Psoas muscle (tissue), 8 donors: ENCODE measurements around the gene ANKDD1A. TPM values are rescaled to one million over a fixed set of nuclear protein-coding genes. Genes with fewer than 3 reads are reported as not detected.

Source experiments
- ATAC-seq, 4 donors: fragments of 200-7000 bp; cut with Tn5 transposase; one replicate each; pipeline ENCODE4 v1.9.1; 2020; ENCODE audit warnings: moderate library complexity in 3 of 4, mild to moderate bottlenecking in 2 of 4
- DNase-seq, 2 donors: peaks; one replicate each; pipeline ENCODE4 v3.0.0-alpha.2; 2020
- H3K27ac ChIP-seq: fragments of 200-600 bp; one replicate; pipeline ENCODE4 v1.8.0; 2022
- H3K27me3 ChIP-seq, 3 donors: fragments of 200-600 bp in 1 of 3; one replicate each; pipeline versions ENCODE4 v1.6.1 to v1.8.0; 2013 to 2022; ENCODE audit warnings: low read length in 2 of 3, mild to moderate bottlenecking in 2 of 3, moderate library complexity in 1 of 3; ENCODE audit not compliant: insufficient read depth in 3 of 3
- H3K36me3 ChIP-seq, 2 donors: fragments of 200-600 bp in 1 of 2; one replicate each; pipeline versions ENCODE4 v1.6.1 to v1.8.0; 2013 to 2022; ENCODE audit warnings: low read depth in 1 of 2, mild to moderate bottlenecking in 1 of 2, moderate library complexity in 1 of 2; ENCODE audit not compliant: insufficient read depth in 1 of 2
- H3K4me1 ChIP-seq: fragments of 200-600 bp; one replicate; pipeline ENCODE4 v1.8.0; 2022
- H3K4me3 ChIP-seq: fragments of 200-600 bp; one replicate; pipeline ENCODE4 v1.8.0; 2022; ENCODE audit warnings: mild to moderate bottlenecking
- H3K9me3 ChIP-seq: fragments of 200-600 bp; one replicate; pipeline ENCODE4 v1.8.0; 2022
- WGBS, 3 donors: extraction: QIAGEN DNeasy Blood & Tissue Kit; methylation state at CpG; one replicate each; pipeline versions ENCODE4 v1.1.6 to v1.1.7; 2013; 5-methylcytosine and 5-hydroxymethylcytosine counted together
- intact Hi-C, 2 donors: fragments of 100-400 bp; cut with DNase I; formaldehyde crosslinking; loops; one replicate each; pipeline versions ENCODE4 v1.11.0 to v1.14.2; 2022
- polyA plus RNA-seq, 3 donors: library from polyadenylated mRNA; stranded (reverse); fragments of 200-250 nt; gene quantifications; one replicate each; pipeline ENCODE4 v1.2.3, GENCODE V29; 2013
- total RNA-seq, 4 donors: library from RNA; stranded (reverse); fragmentation: NEBNext Ultra II Directional in 2 of 4; extraction: Animal tissue kit (Norgen Biotek cat#: 25700) in 2 of 4; gene quantifications; one replicate each; pipeline versions ENCODE4 v1.2.1 to v1.2.4, GENCODE V29; 2021 to 2023
- TF ChIP-seq, protein P1 (sequence below): fragments of 200-600 bp; IDR thresholded peaks from one replicate; pipeline ENCODE4 v1.8.0; 2022; ENCODE audit warnings: antibody characterized with exemption
- donor health status: healthy with polysubstance abuse.
- donor health status: DM: no; HTN: no; CAD: no; lungs with moderate emphysema.
- donor health status: Bipolar disorder and iron deficiency.
- donor health status: healthy.
- donor health status: DM: yes; HTN: yes; CAD: no.
- donor health status: DM: no; HTN: no; CAD: no.
- donor health status: DM: no; HTN: no; CAD: no.
- donor health status: DM: yes; HTN: yes; CAD: no.

ANKDD1A gene
- total and polyA plus RNA-seq, 7 donors, result 0.18 to 1.2 (median 0.46) TPM

DNA sequence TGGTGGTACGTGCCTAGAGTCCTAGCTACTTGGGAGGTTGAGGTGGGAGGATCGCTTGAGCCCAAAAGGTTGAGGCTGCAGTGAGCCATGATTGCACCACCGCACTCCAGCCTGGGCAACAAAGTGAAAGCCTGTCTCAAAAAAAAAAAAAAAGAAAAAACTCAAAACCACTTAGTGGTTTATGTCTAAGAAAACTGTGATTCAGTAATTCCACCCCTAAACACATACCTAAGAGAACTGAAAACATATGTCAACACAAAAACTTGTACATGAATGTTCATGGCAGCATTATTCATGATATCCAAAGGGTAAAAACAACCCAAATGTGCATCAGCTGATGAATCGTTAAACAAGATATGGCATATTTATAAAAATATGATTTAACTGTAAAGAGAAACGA, 63.7 kb downstream of the ANKDD1A start:
- ATAC-seq, result no peak
- Histone ChIP-seq H3K4me1 (no peaks in the 10 kb centered on the region), H3K9me3 (no peaks in the 10 kb centered on the region), H3K27me3 (no peaks in the 10 kb centered on the region), H3K4me3 (no peak overlapping the region), H3K36me3 (peaks cover 10 to 98% of the 10 kb centered on the region in 2 donors), H3K27ac (no peak overlapping the region)
- TF ChIP-seq, protein P1, sequence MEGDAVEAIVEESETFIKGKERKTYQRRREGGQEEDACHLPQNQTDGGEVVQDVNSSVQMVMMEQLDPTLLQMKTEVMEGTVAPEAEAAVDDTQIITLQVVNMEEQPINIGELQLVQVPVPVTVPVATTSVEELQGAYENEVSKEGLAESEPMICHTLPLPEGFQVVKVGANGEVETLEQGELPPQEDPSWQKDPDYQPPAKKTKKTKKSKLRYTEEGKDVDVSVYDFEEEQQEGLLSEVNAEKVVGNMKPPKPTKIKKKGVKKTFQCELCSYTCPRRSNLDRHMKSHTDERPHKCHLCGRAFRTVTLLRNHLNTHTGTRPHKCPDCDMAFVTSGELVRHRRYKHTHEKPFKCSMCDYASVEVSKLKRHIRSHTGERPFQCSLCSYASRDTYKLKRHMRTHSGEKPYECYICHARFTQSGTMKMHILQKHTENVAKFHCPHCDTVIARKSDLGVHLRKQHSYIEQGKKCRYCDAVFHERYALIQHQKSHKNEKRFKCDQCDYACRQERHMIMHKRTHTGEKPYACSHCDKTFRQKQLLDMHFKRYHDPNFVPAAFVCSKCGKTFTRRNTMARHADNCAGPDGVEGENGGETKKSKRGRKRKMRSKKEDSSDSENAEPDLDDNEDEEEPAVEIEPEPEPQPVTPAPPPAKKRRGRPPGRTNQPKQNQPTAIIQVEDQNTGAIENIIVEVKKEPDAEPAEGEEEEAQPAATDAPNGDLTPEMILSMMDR, result no peak
- no peak for DNase-seq
- 84 to 97% (median 84%) methylated on average over 5 of the region's 5 CpGs for WGBS, 3 donors
- intact Hi-C loops, result no loop called here

DNA sequence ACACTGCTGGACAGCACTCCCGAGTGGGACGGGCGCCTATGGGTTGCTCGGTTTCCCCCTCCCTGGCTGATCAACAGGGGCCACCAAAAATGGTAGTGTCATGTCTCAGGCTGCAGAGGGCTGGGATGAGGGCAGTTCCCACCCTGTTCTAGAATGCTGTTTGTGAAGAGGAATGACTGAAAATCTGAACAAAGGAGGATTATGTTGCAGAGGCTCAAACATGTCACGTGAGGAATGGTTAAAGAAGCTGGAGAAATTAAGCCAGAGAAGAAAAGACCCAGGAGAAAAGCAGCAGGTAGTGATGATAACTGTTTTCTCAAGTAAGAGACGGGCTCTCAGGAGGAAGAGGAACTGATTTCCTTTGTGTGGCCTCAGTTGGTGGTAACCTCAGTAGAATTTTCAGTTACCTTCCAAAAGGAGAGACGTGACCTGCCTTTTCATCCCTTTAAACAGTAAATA, 67.6 kb downstream of the ANKDD1A start:
- H3K4me3 ChIP-seq, result no peak overlapping the region
- peaks cover 3 to 86% of the 10 kb centered on the region in 2 donors for H3K36me3 ChIP-seq
- H3K9me3 ChIP-seq, result no peaks in the 10 kb centered on the region
- no peak for ATAC-seq
- H3K27me3 ChIP-seq, result no peaks in the 10 kb centered on the region
- DNase-seq, result no peak
- H3K4me1 ChIP-seq, result no peaks in the 10 kb centered on the region
- WGBS, 3 donors, result 67 to 74% (median 70%) methylated on average over 7 of the region's 7 CpGs
- H3K27ac ChIP-seq, result no peak overlapping the region
- intact Hi-C loops, result no loop called here
- TF ChIP-seq, protein P1, result no peak

DNA sequence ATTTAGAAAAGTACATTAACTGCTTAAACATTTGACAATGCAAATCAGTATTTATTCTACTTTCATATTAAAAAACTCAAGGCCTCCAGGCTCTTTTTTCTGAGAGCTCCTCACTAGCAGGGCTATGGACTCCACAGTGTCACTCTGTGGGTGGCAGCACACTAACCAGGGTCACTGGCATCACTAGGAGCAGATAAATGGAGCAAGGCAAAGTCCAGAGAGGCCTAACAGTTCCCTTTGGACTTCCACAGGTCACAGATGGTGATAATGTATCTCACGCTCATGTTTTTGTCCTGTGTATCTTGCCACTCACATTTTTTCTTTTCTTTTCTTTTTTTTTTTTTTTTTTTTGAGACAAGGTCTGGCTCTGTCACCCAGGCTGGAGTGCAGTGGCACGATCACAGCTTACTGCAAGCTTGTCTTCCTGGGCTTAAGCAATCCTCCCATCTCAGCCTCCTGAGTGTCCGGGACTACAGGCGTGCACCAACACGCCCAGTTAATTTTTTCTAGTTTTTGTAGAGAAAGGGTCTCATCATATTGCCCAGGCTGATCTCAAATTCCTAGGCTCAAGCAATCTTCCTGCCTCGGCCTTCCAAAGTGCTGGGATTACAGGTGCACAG, 70.2 kb downstream of the ANKDD1A start:
- TF ChIP-seq, protein P1, result no peak
- H3K27me3 ChIP-seq, result no peaks in the 10 kb centered on the region
- H3K36me3 ChIP-seq, result peaks cover 0 to 60% of the 10 kb centered on the region in 2 donors
- no peak for DNase-seq
- no peaks in the 10 kb centered on the region for H3K4me1 ChIP-seq
- intact Hi-C loops, result no loop called here
- no peak for ATAC-seq
- peak overlapping the region; percentile 1 for H3K4me3 ChIP-seq
- H3K9me3 ChIP-seq, result no peaks in the 10 kb centered on the region
- WGBS, 3 donors, result 78 to 85% (median 83%) methylated on average over 6 of the region's 6 CpGs
- H3K27ac ChIP-seq, result no peak overlapping the region

DNA sequence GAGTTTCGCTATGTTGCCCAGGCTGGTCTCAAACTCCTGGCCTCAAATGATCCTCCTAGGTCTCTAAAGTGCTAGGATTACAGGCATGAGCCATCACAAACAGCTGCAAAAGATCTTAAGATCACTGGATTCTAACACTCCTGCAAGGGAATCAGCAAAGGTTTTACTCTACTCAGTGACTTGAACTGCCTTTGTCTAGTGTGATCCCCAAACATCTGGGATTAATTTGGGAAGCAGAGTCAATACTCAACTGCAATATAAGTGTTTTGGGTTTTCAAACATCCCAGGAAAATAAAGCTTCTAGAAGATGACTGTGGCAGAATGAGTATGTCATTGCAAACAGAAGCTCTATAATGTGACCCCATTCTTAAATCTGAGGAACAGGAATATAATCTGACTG, 70.8 kb downstream of the ANKDD1A start:
- no peaks in the 10 kb centered on the region for H3K27me3 ChIP-seq
- peaks cover 0 to 57% of the 10 kb centered on the region in 2 donors for H3K36me3 ChIP-seq
- ATAC-seq (no peak), DNase-seq (no peak)
- intact Hi-C loops, result no loop called here
- WGBS, 3 donors, result 81 to 90% (median 88%) methylated on average over 1 of the region's 1 CpG
- no peak overlapping the region for H3K27ac ChIP-seq
- no peaks in the 10 kb centered on the region for H3K4me1 ChIP-seq
- no peak overlapping the region for H3K4me3 ChIP-seq
- TF ChIP-seq, protein P1, result no peak
- H3K9me3 ChIP-seq, result no peaks in the 10 kb centered on the region
